GM19463 (cell line): ENCODE results near the gene SLC47A2.

ENCODE experiments used
- ATAC-seq: cut with Tn5 transposase; IDR thresholded peaks from one replicate; pipeline ENCODE4 v1.9.1; 2021; ENCODE audit warnings: mild to moderate bottlenecking, moderate library complexity; ENCODE audit not compliant: unreplicated experiment

The SLC47A2 gene

DNA sequence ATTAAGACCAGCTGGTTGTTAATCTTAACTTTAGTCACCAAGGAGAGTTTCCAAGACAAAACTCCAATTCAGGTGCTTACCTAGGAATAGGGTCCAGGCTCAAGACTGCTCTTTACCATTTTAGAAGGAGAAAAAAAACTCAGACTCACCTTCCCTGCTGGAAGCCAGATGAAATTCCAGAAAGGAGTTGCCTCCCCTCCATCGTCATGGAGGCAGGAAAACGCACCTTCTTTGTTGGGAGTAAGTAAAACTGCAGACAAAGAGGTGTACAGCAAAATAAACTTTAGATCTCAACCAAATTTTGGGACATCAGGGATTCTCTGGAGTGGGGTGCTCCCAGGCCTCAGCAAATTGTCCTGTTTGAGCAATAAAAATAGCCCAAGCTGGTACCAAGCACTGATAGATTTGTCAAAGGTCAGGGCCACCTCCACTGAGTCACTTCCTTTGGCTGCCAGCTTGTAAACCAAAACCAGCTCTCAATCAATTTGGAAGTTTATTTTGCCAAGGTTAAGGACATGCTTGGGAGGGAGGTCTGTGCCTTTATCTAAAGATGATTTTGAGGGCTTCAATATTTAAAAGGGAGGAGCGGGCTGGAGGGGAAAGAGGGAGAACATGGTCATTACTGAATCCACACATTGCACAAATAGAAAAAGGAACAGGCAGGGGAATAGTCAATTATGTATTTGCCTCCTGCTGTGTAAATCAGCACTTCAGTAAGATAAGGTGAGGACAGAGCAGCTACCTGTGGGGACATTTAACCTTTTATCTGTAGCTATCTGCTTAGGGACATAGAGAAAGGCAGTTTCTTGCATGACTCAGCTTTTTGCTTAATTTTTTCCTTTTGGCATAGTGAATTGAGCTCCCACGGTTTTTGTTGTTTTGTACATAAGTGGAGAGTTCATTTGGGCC is 69.3 kb downstream of the SLC47A2 start:
- ATAC-seq = no peak

DNA sequence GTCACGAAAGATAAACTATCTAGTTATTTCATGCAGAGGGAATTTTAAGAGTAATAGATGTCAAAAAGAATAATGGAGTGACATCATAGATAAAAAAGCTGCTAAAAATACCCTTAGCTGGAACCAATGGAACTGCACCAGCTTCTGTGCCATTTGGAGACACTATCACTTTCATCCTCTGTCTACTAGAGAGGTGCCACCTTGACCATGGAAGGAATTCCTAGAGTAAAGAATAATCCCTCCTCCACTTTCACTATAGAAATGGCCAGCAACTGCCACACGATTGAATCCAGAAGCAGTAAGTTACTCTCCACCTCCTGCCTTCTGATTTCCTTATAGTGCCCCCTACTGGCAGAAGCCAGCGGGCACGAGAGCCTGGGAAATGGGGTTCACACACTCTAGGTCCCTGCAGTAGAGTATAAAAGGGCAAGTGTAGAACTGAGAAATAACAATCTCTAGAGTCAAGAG is 70.6 kb downstream of the SLC47A2 start:
- no peak for ATAC-seq

DNA sequence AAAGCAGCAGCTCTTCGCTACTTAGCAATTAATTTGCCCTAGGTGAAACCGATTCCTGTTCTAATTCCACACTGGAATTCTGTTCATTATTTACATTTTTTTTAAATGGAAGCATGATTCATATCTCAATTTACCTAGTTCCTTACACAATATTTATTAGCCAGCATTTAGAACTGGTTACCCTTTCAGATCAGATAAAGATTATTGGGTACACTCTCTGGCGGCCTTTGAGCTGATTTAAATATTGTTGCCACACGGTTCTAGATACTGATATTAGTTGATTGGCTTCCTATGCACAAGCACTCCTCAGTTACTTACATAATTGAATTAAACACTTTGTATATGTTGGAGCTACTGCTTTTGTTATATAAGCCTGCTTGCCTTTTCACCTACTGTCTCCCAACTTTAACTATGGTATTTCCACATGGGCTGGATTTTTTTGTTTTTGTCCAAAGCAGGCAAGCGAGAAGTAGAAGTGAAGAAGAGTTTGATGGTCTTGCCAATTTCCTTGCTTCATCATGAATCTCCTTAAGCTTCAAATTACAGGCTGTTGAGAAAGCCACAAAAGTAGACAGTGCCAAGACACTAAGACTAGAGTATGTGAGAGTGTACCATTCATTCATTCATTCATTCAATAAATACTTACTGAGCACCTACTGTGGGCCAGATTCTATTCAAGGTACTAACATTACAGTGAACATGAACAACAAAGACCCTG is 71.7 kb downstream of the SLC47A2 start:
- no peak for ATAC-seq

DNA sequence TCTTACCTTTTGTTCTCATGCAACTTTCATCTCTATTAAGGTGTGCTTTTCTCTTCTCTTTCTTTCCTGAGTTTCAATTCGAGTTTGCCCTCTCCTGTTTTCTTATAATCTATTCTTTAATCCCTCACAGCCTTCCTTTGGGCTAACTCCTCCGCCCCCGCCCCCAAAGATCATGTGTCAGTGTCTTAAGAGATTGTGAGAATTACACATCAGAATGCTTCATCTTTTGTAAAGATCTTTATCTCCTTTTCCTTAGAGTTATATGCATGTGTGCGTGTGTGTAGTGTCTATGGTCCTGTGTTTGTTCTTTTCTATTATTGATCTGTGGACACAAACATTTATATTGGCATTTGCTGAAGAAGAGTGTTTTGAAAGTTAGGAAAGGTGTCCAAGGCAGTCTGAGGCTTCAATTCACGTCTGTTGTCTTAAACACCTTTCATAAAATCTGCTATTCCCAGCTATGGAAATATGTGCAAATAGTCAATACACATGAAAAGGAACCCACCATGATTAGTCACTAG is 74.0 kb downstream of the SLC47A2 start:
- no peak for ATAC-seq

DNA sequence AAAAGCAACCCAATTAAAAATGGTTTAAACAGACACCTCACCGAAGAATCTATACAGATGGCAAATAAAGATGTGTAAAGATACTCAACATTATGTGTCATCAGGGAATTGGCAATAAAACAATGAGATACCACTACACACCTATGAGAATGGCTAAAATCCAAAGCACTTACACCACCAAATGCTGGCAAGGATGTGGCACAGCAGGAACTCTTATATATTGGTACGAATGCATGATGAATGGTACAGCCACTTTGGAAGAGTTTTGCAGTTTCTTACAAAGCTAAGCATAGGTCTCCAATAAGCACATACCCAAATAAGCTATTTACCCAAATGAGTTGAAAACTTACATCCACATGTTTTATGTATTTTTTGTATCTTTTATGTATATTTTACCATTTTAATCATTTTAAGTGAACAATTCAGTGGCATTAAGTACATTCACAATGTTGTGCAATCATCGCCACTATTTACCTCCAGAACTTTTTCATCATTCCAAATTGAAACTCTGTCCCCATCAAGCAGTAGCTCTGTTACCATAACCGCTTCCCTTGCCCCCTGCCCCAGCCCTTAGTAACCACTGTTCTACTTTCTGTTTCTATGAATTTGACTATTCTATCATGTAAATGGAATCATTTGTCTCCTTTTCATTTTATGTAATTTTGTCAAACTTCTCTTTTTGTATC is 74.6 kb downstream of the SLC47A2 start:
- no peak for ATAC-seq

DNA sequence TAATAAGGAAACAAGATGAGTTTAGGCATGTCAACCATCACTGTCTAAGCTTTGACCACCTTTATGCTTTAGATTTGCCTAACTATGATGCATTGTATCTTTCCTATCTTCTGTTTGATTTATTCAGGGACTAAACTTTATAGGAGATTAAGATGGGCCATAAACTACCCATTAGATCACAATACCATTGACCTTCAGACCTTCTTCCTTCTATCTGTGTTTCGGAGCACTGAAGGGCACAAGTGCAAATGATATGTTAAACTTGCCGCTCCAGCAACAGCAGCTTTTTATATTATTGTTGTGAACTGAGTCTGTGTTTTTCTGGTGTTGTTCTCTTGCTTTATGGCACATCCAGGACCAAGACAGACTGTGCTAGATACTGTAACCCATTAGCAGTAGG is 84.5 kb downstream of the SLC47A2 start:
- no peak for ATAC-seq

DNA sequence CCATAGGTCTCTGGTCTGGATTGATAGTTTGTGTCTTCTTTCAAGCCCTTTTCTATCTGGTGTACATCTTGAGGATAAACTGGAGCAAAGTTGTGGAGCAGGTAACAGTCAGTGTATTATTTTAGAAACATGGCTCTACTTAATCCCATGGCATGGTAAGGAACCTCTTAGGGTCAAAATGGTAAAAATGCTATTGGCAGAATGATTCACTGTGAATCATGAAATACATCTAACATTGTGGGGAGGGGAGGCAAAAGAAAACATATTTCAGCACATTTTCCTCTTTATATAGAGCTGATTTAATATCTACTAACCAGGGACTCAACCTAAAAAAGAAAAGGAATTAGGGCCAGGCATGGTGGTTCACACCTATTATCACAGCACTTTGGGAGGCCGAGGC is 85.7 kb downstream of the SLC47A2 start:
- ATAC-seq = no peak

DNA sequence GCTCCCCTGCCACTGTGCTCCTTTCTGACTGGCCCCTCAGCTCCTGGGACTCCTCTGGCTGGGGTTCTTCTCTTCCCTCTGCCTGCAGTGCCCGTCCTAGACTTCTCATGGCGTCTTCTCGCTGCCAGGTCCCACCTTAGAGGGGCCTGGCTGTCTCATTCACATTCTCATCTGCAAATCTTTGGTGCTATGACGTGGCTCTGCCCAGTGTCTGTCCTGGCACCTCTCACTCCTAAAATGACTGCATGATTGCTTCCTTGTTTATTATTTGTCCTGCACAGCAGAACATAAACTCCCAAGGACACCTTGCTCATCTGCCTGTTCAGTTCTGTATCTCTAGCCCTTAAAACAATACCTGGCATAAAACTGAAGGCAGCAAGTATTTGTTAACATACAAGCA is 86.3 kb downstream of the SLC47A2 start:
- ATAC-seq = no peak

DNA sequence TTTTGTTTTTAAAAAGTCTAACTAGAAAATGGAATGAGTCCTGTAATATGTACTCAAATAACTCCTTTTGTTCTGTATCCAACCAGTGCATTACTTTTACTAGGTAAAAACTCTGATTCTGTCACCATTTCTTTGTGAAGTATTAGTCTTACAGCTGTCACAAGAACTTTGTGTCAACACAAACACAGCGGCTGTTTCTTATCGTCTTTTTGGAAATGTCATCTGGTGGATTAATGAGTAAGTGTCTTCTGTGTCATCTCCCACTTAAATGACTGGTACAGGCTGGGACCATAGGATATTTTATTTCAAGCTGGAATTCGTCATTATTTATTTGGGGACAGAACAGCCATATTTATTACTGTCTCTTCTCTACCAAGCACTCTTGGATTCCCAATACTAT is 86.9 kb downstream of the SLC47A2 start:
- no peak for ATAC-seq
